ENCODE results near the gene ERC1.

ERC1 gene

GRCh38 chr12:1273051-1273450, 282.0 kb downstream of the ERC1 start:
- H3K4me3 ChIP-seq (ENCODE audit: low read depth, low read length), result no peak overlapping the region
- DNase-seq (ENCODE audit: low read depth), result no peak
- TF ChIP-seq, protein P1, sequence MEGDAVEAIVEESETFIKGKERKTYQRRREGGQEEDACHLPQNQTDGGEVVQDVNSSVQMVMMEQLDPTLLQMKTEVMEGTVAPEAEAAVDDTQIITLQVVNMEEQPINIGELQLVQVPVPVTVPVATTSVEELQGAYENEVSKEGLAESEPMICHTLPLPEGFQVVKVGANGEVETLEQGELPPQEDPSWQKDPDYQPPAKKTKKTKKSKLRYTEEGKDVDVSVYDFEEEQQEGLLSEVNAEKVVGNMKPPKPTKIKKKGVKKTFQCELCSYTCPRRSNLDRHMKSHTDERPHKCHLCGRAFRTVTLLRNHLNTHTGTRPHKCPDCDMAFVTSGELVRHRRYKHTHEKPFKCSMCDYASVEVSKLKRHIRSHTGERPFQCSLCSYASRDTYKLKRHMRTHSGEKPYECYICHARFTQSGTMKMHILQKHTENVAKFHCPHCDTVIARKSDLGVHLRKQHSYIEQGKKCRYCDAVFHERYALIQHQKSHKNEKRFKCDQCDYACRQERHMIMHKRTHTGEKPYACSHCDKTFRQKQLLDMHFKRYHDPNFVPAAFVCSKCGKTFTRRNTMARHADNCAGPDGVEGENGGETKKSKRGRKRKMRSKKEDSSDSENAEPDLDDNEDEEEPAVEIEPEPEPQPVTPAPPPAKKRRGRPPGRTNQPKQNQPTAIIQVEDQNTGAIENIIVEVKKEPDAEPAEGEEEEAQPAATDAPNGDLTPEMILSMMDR (IDR thresholded peaks at IDR 0.05; ENCODE audit: low read depth, low read length, missing control alignments), result no peak
- in situ Hi-C loops (cut with HindIII; ENCODE audit: low sequenced_read_pairs), result no loop called here

GRCh38 chr12:1277905-1278304, 286.9 kb downstream of the ERC1 start:
- DNase-seq (ENCODE audit: low read depth), result no peak
- TF ChIP-seq, protein P1 (IDR thresholded peaks at IDR 0.05; ENCODE audit: low read depth, low read length, missing control alignments), result no peak
- in situ Hi-C loops (cut with HindIII; ENCODE audit: low sequenced_read_pairs), result no loop called here
- H3K4me3 ChIP-seq (ENCODE audit: low read depth, low read length), result no peak overlapping the region

- in situ Hi-C loops (cut with HindIII; ENCODE audit: low sequenced_read_pairs), result no loop called here
- DNase-seq (ENCODE audit: low read depth), result no peak
- TF ChIP-seq, protein P1 (IDR thresholded peaks at IDR 0.05; ENCODE audit: low read depth, low read length, missing control alignments), result peak; percentile 10
- no peak overlapping the region for H3K4me3 ChIP-seq (ENCODE audit: low read depth, low read length)
These were observed 288.0 kb downstream of the ERC1 start for GRCh38 chr12:1279050-1279449.

DNA sequence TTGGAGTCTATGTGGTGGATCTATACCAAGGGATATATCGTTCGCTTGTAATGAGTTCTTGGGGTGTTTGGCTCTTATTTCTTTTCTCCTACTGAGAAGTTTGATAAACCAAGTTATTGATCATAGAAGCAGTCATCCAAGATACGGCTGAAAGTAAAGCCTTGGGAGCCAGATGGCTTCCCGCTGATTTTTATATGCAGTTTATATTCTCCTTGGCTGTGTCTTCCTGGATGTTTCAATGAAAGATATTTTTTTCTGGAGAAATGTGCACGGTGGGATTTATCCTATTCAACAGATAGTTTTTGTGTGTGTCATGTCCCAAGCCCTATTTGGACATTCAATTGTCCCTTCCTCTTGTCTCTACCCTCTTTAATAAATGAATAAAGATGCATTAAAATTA, 289.0 kb downstream of the ERC1 start:
- TF ChIP-seq, protein P1 (IDR thresholded peaks at IDR 0.05; ENCODE audit: low read depth, low read length, missing control alignments), result no peak
- DNase-seq (ENCODE audit: low read depth), result no peak
- no peak overlapping the region for H3K4me3 ChIP-seq (ENCODE audit: low read depth, low read length)
- in situ Hi-C loops (cut with HindIII; ENCODE audit: low sequenced_read_pairs), result no loop called here

DNA sequence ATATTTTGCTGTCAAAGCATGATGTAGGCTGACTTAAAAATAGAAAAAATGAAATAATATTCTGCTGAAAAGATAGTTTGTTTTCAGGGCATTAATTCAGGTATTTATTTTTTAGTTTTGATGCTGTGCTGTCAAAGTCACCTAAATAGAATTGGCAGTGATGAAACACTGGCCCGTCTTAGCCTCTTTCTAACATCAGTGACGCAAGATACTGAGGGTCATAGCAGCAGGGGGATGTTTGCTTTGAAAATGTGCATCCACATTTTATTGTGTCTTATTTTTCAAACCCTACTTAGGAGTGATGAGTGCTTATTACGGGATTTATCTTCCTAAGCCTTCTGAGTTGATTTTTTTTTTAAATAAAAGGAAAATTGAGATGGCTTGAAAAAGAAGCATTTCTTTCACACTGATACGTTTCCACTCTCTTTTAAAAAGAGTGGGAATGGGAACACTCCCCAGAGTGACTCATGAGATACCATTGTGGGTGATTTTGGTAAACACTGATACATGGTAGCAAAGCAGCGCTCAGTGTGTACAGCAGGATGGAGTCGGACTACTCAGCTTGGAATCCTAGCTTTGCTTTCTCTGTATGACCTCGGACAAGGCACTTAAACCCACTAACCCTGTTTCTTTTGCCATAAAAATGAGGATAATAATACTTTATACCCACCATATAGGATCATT, 290.8 kb downstream of the ERC1 start:
- DNase-seq (ENCODE audit: low read depth), result peak; percentile 54
- H3K4me3 ChIP-seq (ENCODE audit: low read depth, low read length), result no peak overlapping the region
- TF ChIP-seq, protein P1 (IDR thresholded peaks at IDR 0.05; ENCODE audit: low read depth, low read length, missing control alignments), result no peak
- in situ Hi-C loops (cut with HindIII; ENCODE audit: low sequenced_read_pairs), result no loop called here

DNA sequence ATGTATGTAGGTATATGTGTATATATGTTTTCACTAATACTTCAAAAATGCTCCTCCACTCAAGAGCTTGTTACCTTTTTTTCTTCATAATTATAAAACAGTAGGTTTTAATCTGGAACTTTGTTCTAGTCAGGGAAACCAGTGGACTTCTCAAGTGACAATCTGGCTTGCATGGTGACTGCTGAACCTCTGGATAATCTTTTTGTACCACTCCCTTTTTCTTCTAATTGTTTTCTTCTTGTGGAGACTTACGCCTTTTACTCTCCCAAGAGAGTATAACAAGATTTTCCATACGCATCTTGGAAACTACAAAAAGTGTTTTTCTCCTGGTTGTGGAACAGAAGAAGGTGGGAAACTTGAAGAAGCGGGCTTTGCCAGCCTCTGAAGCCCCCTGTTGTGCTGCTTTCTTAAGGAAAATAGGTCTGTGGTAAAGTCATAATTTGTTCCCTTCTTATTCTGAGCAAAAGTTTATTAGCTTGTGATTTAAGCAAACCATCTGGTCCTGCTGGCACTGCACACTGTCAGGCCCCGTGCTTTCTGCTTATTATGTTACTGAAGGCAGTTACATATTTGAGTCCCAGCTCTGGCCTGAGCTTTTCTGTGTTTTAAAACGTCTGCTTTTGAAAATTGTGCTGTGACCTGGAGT, 291.8 kb downstream of the ERC1 start:
- no peak overlapping the region for H3K4me3 ChIP-seq (ENCODE audit: low read depth, low read length)
- peak; percentile 39 for DNase-seq (ENCODE audit: low read depth)
- TF ChIP-seq, protein P1 (IDR thresholded peaks at IDR 0.05; ENCODE audit: low read depth, low read length, missing control alignments), result no peak
- in situ Hi-C loops (cut with HindIII; ENCODE audit: low sequenced_read_pairs), result no loop called here

All from astrocyte of the cerebellum (primary cell).